Psoas muscle (tissue), 8 donors: ENCODE measurements around the gene MLF1. TPM values are rescaled to one million over a fixed set of nuclear protein-coding genes. Genes with fewer than 3 reads are reported as not detected.

Source experiments
- ATAC-seq, 4 donors: fragments of 200-7000 bp; cut with Tn5 transposase; one replicate each; pipeline ENCODE4 v1.9.1; 2020; ENCODE audit warnings: moderate library complexity in 3 of 4, mild to moderate bottlenecking in 2 of 4
- DNase-seq, 2 donors: peaks; one replicate each; pipeline ENCODE4 v3.0.0-alpha.2; 2020
- H3K27ac ChIP-seq: fragments of 200-600 bp; one replicate; pipeline ENCODE4 v1.8.0; 2022
- H3K27me3 ChIP-seq, 3 donors: fragments of 200-600 bp in 1 of 3; one replicate each; pipeline versions ENCODE4 v1.6.1 to v1.8.0; 2013 to 2022; ENCODE audit warnings: low read length in 2 of 3, mild to moderate bottlenecking in 2 of 3, moderate library complexity in 1 of 3; ENCODE audit not compliant: insufficient read depth in 3 of 3
- H3K36me3 ChIP-seq, 2 donors: fragments of 200-600 bp in 1 of 2; one replicate each; pipeline versions ENCODE4 v1.6.1 to v1.8.0; 2013 to 2022; ENCODE audit warnings: low read depth in 1 of 2, mild to moderate bottlenecking in 1 of 2, moderate library complexity in 1 of 2; ENCODE audit not compliant: insufficient read depth in 1 of 2
- H3K4me1 ChIP-seq: fragments of 200-600 bp; one replicate; pipeline ENCODE4 v1.8.0; 2022
- H3K4me3 ChIP-seq: fragments of 200-600 bp; one replicate; pipeline ENCODE4 v1.8.0; 2022; ENCODE audit warnings: mild to moderate bottlenecking
- H3K9me3 ChIP-seq: fragments of 200-600 bp; one replicate; pipeline ENCODE4 v1.8.0; 2022
- CTCF ChIP-seq: fragments of 200-600 bp; IDR thresholded peaks from one replicate; pipeline ENCODE4 v1.8.0; 2022; ENCODE audit warnings: antibody characterized with exemption
- WGBS, 3 donors: extraction: QIAGEN DNeasy Blood & Tissue Kit; methylation state at CpG; one replicate each; pipeline versions ENCODE4 v1.1.6 to v1.1.7; 2013; 5-methylcytosine and 5-hydroxymethylcytosine counted together
- intact Hi-C, 2 donors: fragments of 100-400 bp; cut with DNase I; formaldehyde crosslinking; loops; one replicate each; pipeline versions ENCODE4 v1.11.0 to v1.14.2; 2022
- polyA plus RNA-seq, 3 donors: library from polyadenylated mRNA; stranded (reverse); fragments of 200-250 nt; gene quantifications; one replicate each; pipeline ENCODE4 v1.2.3, GENCODE V29; 2013
- total RNA-seq, 4 donors: library from RNA; stranded (reverse); fragmentation: NEBNext Ultra II Directional in 2 of 4; extraction: Animal tissue kit (Norgen Biotek cat#: 25700) in 2 of 4; gene quantifications; one replicate each; pipeline versions ENCODE4 v1.2.1 to v1.2.4, GENCODE V29; 2021 to 2023
- donor health status: healthy with polysubstance abuse.
- donor health status: DM: no; HTN: no; CAD: no; lungs with moderate emphysema.
- donor health status: Bipolar disorder and iron deficiency.
- donor health status: healthy.
- donor health status: DM: yes; HTN: yes; CAD: no.
- donor health status: DM: no; HTN: no; CAD: no.
- donor health status: DM: no; HTN: no; CAD: no.
- donor health status: DM: yes; HTN: yes; CAD: no.

Gene MLF1
- total and polyA plus RNA-seq, 7 donors = 4.9 to 117 (median 25.4) TPM

GRCh38 chr3:158532099-158532734 lies 38.8 kb upstream of the MLF1 start:
- peak; percentile 44 for TF ChIP-seq CTCF
- H3K4me3 ChIP-seq = no peak overlapping the region
- H3K27ac ChIP-seq = no peak overlapping the region
- ATAC-seq (no peak), DNase-seq (no peak)
- H3K27me3 ChIP-seq = no peaks in the 10 kb centered on the region
- no peaks in the 10 kb centered on the region for H3K9me3 ChIP-seq
- no peaks in the 10 kb centered on the region for H3K4me1 ChIP-seq
- intact Hi-C loops = loop anchor here in 1 of 2 donors (5.0 kb wide), 1 partner anchor 915 kb away; no protein-coding TSS in a partner anchor
- no peaks in the 10 kb centered on the region for H3K36me3 ChIP-seq

GRCh38 chr3:158535918-158536317 lies 35.1 kb upstream of the MLF1 start:
- Histone ChIP-seq H3K27ac (no peak overlapping the region), H3K4me3 (no peak overlapping the region), H3K27me3 (no peaks in the 10 kb centered on the region), H3K9me3 (no peaks in the 10 kb centered on the region), H3K4me1 (no peaks in the 10 kb centered on the region), H3K36me3 (no peaks in the 10 kb centered on the region)
- intact Hi-C loops = no loop called here
- no peak for TF ChIP-seq CTCF
- WGBS, 3 donors = 75 to 81% (median 77%) methylated on average over 2 of the region's 2 CpGs
- DNase-seq (no peak), ATAC-seq (no peak)

- H3K36me3 ChIP-seq = peaks cover 0 to 9% of the 10 kb centered on the region in 2 donors
- 80 to 85% (median 81%) methylated on average over 3 of the region's 3 CpGs for WGBS, 3 donors
- no peaks in the 10 kb centered on the region for H3K27me3 ChIP-seq
- DNase-seq = no peak
- no peak overlapping the region for H3K27ac ChIP-seq
- ATAC-seq = peak in 1 of 4 donors; percentile 79
- TF ChIP-seq CTCF = peak; percentile 63
- no peaks in the 10 kb centered on the region for H3K4me1 ChIP-seq
- H3K4me3 ChIP-seq = no peak overlapping the region
- no peaks in the 10 kb centered on the region for H3K9me3 ChIP-seq
- intact Hi-C loops = loop anchor here in 1 of 2 donors (5.0 kb wide), 1 partner anchor 103 kb away; the partner anchor contains the start of gene GFM1
Measured at GRCh38 chr3:158539414-158540014, 31.5 kb upstream of the MLF1 start.

GRCh38 chr3:158540066-158540465 lies 30.9 kb upstream of the MLF1 start:
- WGBS, 3 donors = 94 to 97% (median 95%) methylated on average over 1 of the region's 1 CpG
- H3K36me3 ChIP-seq = peaks cover 0 to 12% of the 10 kb centered on the region in 2 donors
- DNase-seq (no peak), ATAC-seq (no peak)
- intact Hi-C loops = loop anchor here in 1 of 2 donors (5.0 kb wide), 1 partner anchor 102 kb away; the partner anchor contains the start of gene GFM1
- H3K27me3 ChIP-seq = no peaks in the 10 kb centered on the region
- H3K27ac ChIP-seq = no peak overlapping the region
- no peak overlapping the region for H3K4me3 ChIP-seq
- no peaks in the 10 kb centered on the region for H3K9me3 ChIP-seq
- H3K4me1 ChIP-seq = no peaks in the 10 kb centered on the region
- TF ChIP-seq CTCF = no peak
